H7 (cell line): ENCODE results near the gene IPO4. TPM values are rescaled to one million over a fixed set of nuclear protein-coding genes. Genes with fewer than 3 reads are reported as not detected.

Experiments used
- DNase-seq: peaks from one replicate; pipeline ENCODE4 v3.0.0; 2012
- H3K27me3 ChIP-seq: 2 replicates; pipeline ENCODE4 v1.6.0; 2011; ENCODE audit warnings: mild to moderate bottlenecking, low read length; ENCODE audit not compliant: control insufficient read depth, insufficient read depth
- H3K36me3 ChIP-seq: replicated peaks from 2 replicates; pipeline ENCODE4 v1.5.1; 2011; ENCODE audit warnings: low read length; ENCODE audit not compliant: control insufficient read depth, insufficient read depth
- H3K4me3 ChIP-seq: 2 replicates; pipeline ENCODE4 v1.5.1; 2011; ENCODE audit warnings: low read depth, mild to moderate bottlenecking, control low read depth, low read length, moderate library complexity; ENCODE audit not compliant: insufficient read depth
- total RNA-seq: library from RNA; depleted of rRNA; stranded (reverse); fragments of >200 nt; shearing (Covaris generic); gene quantifications from 2 replicates; pipeline ENCODE4 v1.2.3, GENCODE V29; 2014

The IPO4 gene
- total RNA-seq, 1 experiment from 2014 or later, result 149 TPM

DNA sequence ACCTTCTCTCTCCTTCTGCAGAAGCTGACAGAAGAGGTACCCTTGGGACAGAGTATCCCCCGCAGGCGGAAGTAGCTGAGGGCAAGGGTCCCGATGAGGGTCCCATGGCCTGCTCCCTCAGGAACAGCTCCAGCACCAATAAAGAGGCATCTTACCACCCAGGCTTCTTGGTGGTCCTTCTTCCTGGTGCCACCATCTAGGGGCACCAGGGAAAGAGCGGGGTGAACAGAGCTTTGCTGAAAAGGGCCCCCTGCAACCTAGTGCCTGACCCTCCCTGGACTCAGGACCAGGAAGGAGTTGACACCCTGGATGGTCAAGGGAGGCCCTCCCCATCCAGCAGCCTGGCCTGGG lies 28.1 kb downstream of the IPO4 start:
- H3K36me3 ChIP-seq, result peaks cover 38% of the 10 kb centered on the region

DNA sequence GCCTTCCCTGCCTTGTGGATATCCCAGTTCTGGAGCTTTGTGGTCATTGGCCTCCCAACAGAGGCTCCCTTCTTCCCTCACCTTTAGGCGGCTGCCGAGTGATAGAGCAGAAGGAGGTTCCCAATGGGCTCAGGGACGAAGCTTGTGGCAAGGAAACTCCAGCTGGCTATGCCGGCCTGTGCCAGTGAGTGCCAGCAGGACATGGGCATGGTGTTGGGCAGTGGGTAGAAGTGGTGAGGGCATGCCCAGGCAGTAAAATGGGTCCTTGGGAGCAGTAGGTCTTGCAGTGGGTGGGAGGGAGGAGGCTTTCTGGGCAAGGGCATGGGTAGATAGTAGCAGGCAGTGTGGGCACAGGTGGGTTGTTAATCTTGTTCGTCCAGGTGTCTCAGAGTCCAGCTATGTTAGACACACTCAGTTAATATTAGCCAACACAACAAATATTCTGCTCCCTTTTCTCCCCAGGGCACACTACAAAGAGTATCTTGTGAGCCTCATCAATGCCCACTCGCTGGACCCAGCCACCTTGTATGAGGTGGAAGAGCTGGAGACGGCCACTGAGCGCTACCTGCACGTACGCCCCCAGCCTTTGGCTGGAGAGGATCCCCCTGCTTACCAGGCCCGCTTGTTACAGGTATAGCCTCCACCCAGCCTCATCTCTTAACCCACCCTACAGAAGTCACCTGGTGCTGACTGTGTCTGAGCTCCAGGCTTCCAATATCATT lies 28.7 kb downstream of the IPO4 start:
- H3K4me3 ChIP-seq, result no peak overlapping the region
- H3K27me3 ChIP-seq, result no peaks in the 10 kb centered on the region
- H3K36me3 ChIP-seq, result peaks cover 40% of the 10 kb centered on the region
- DNase-seq, result no peak

More for the DNA sequence above, 28.1 kb downstream of the IPO4 start:
- no peaks in the 10 kb centered on the region for H3K27me3 ChIP-seq
- H3K4me3 ChIP-seq, result no peak overlapping the region
- DNase-seq, result no peak

DNA sequence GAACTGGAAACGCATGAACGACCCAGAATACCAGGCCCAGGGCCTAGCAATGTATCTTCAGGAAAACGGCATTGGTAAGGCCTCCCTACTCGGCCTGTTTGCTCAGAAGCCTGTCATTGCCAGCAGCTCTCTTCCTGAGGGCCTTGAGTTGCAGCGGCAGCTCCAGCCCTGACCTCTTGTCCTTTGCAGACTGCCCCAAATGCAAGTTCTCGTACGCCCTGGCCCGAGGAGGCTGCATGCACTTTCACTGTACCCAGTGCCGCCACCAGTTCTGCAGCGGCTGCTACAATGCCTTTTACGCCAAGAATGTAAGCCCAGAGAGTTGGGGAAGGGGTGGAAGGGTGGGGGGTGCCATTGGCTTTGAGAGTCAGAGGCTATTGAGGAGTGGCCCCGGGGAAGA lies 31.3 kb downstream of the IPO4 start:
- Histone ChIP-seq H3K4me3 (no peak overlapping the region), H3K27me3 (no peaks in the 10 kb centered on the region), H3K36me3 (peaks cover 43% of the 10 kb centered on the region)
- no peak for DNase-seq

DNA sequence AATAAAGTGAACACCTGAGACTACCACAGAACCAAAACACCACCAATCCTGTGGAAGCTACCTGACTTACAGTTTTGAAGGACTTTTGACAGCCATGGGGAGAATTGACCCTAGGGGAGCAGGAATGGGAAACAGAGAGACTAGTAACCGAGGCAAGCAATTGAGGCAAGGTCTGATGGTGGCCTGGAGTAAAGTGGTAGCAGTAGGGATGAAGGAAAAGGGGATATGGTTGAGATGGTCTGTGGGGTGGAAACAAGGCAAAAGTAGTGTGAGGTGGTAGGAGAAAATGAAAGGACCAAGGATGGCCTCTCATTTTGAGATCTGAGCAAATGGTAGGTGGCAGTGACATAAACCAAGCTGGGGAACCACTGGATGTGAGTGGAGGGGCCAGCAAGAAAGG lies 31.8 kb downstream of the IPO4 start:
- H3K36me3 ChIP-seq, result peaks cover 44% of the 10 kb centered on the region

DNA sequence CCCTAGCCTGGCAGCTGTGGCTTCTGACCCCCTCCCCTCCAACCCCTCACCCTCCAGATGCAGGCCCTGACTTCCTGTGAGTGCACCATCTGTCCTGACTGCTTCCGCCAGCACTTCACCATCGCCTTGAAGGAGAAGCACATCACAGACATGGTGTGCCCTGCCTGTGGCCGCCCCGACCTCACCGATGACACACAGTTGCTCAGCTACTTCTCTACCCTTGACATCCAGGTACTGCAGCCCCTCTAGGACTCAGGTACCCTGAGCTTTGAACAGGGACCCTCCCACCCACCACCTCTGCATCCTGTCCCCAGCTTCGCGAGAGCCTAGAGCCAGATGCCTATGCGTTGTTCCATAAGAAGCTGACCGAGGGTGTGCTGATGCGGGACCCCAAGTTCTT lies 33.5 kb downstream of the IPO4 start:
- Histone ChIP-seq H3K4me3 (no peak overlapping the region), H3K27me3 (no peaks in the 10 kb centered on the region), H3K36me3 (peaks cover 59% of the 10 kb centered on the region)
- DNase-seq, result no peak

More for the DNA sequence above, 31.8 kb downstream of the IPO4 start:
- H3K27me3 ChIP-seq, result no peaks in the 10 kb centered on the region
- DNase-seq, result no peak
- H3K4me3 ChIP-seq, result no peak overlapping the region

DNA sequence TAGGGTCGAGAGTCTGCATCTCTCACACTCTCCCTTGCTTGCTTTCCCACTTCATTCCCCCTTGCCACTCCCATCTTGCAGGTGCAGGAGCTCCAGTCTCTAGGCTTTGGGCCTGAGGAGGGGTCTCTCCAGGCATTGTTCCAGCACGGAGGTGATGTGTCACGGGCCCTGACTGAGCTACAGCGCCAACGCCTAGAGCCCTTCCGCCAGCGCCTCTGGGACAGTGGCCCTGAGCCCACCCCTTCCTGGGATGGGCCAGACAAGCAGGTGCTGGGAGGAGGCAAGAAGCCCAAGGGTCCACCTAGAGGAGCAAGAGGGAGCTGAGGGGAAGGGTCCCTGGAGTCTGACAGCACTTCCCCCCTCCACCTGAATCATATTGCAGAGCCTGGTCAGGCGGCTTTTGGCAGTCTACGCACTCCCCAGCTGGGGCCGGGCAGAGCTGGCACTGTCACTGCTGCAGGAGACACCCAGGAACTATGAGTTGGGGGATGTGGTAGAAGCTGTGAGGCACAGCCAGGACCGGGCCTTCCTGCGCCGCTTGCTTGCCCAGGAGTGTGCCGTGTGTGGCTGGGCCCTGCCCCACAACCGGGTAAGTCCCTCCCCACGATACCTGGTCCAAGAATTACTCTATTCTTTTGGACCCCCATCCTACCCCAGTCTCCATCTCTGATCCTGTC lies 37.1 kb downstream of the IPO4 start:
- no peak for DNase-seq
- Histone ChIP-seq H3K36me3 (peaks cover 46% of the 10 kb centered on the region), H3K27me3 (no peaks in the 10 kb centered on the region), H3K4me3 (no peak overlapping the region)

DNA sequence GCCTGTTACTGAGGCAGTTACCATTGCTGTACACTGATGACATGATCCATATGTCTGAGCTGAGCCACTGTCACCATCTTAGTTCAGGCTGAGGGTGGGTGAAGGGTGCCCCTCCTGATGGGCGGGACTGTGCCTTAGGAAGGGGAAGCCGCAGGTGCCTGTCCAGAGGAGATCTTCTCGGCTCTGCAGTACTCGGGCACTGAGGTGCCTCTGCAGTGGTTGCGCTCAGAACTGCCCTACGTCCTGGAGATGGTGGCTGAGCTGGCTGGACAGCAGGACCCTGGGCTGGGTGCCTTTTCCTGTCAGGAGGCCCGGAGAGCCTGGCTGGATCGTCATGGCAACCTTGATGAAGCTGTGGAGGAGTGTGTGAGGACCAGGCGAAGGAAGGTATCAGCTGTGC lies 37.6 kb downstream of the IPO4 start:
- no peak for DNase-seq
- Histone ChIP-seq H3K4me3 (no peak overlapping the region), H3K27me3 (no peaks in the 10 kb centered on the region), H3K36me3 (peaks cover 44% of the 10 kb centered on the region)

- no peak for DNase-seq
- peaks cover 40% of the 10 kb centered on the region for H3K36me3 ChIP-seq
Observed at GRCh38 chr14:24150567-24150966, 38.0 kb downstream of the IPO4 start.

GRCh38 chr14:24150061-24150460 lies 38.6 kb downstream of the IPO4 start:
- no peak overlapping the region for H3K4me3 ChIP-seq
- DNase-seq, result no peak
- H3K36me3 ChIP-seq, result peaks cover 36% of the 10 kb centered on the region
- no peaks in the 10 kb centered on the region for H3K27me3 ChIP-seq

More at GRCh38 chr14:24150567-24150966, 38.0 kb downstream of the IPO4 start:
- Histone ChIP-seq H3K27me3 (no peaks in the 10 kb centered on the region), H3K4me3 (no peak overlapping the region)

- Histone ChIP-seq H3K4me3 (no peak overlapping the region), H3K36me3 (peaks cover 34% of the 10 kb centered on the region), H3K27me3 (no peaks in the 10 kb centered on the region)
- no peak for DNase-seq
Observed at GRCh38 chr14:24149302-24149969, 39.2 kb downstream of the IPO4 start.

GRCh38 chr14:24147761-24148428 lies 40.7 kb downstream of the IPO4 start:
- H3K27me3 ChIP-seq, result no peaks in the 10 kb centered on the region
- DNase-seq, result no peak
- H3K4me3 ChIP-seq, result peak overlapping the region; percentile 84
- H3K36me3 ChIP-seq, result peaks cover 35% of the 10 kb centered on the region

DNA sequence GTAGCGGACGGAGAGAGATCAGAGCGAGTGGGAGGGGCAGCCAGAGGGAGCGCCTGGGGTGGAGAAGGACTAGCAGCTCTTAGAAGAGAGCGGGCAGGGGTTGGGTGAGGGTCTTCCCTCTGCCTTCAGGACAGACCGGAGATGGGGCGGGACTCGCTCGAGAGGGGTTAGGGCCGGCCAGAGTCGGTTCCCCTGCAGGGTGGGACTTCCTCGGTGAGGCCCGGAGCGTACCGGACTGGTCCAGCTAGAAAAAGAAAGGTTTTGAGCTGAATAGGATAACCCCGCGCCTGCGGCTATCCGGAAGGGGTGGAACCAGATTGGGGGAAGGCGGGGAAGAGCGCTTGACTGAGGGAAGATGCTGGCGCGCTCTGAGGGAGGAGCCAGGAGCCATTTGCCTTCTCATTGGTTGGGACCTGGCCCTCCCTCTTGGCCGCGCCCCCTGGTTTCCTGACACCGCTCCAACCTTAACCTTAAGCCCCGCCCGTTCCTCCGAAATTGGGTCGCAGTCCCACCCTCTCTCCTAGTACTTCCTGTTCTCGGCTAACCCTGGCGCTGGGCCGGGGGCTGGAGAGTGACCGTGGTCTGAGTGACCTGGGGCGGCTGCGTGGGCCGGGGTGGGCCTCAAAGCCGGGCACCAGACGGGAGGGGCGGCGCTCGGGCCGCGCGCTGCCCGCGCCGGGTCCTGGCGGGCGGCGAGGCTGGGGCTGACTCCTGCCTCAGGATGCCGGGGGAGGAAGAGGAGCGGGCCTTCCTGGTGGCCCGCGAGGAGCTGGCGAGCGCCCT lies 41.4 kb downstream of the IPO4 start, which contains the start of gene RNF31:
RNF31 (plus strand) TSS at position 521 of the 783 bp plus-strand sequence; CDS start at position 722, 201 bp downstream.
- Histone ChIP-seq H3K36me3 (peaks cover 34% of the 10 kb centered on the region), H3K27me3 (no peaks in the 10 kb centered on the region), H3K4me3 (peak within 1 kb of the TSS; percentile 84)
- peak; percentile 99 for DNase-seq

- H3K36me3 ChIP-seq, result peaks cover 29% of the 10 kb centered on the region
- peak; percentile 99 for DNase-seq
- H3K27me3 ChIP-seq, result no peaks in the 10 kb centered on the region
- H3K4me3 ChIP-seq, result peak within 1 kb of the TSS; percentile 84
Observed at GRCh38 chr14:24146453-24146977, 42.1 kb downstream of the IPO4 start, which contains the start of gene PSME2. TSS of gene PSME2 (minus strand) at chr14:24146610. CDS start at chr14:24146581, 29 bp downstream.
